Panc1 (cell line): Measurements from ENCODE around the gene ELP5.
A peak's percentile ranks its signal among the peaks of the same experiment; 100 is the strongest.

Experiments used
- POLR2AphosphoS5 ChIP-seq: IDR thresholded peaks from 2 replicates; pipeline ENCODE4 v1.6.1; 2012; ENCODE audit warnings: mild to moderate bottlenecking, low read depth, low read length, moderate library complexity
- TCF7L2 ChIP-seq: IDR thresholded peaks from 2 replicates; pipeline ENCODE4 v1.6.1; 2011; ENCODE audit warnings: mild to moderate bottlenecking, low read depth, low read length, inconsistent platforms
- TF ChIP-seq, protein P1 (sequence below): fragments of 450-650 bp; IDR thresholded peaks from 2 replicates; pipeline ENCODE4 v1.5.1; 2017; ENCODE audit warnings: mild to moderate bottlenecking

DNA sequence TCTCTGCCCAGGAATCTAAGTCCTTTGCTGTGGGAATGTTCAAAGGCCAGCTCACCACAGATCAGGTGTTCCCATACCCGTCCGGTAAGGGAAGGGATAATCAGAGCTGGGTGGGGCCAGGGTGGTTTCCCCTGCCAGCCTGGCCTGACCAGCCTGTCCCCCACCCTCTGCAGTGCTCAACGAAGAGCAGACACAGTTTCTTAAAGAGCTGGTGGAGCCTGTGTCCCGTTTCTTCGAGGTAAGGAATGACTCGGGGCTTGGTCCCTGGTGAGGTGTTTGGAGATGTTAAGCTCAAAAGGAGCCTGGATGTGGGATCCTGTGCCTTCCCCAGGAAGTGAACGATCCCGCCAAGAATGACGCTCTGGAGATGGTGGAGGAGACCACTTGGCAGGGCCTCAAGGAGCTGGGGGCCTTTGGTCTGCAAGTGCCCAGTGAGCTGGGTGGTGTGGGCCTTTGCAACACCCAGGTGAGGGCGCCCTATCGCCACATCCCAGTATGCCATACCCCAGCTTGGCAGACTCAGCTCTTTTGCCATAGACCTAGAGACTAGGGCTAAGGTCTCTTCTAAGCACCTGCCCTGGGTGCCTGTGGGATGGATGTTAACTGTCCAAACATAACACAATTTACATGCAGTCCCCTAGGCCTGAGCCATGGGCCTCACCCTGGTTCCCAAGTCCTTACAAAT is 31.3 kb upstream of the ELP5 start:
- TF ChIP-seq POLR2AphosphoS5, result peak; percentile 79
- TF ChIP-seq, protein P1, sequence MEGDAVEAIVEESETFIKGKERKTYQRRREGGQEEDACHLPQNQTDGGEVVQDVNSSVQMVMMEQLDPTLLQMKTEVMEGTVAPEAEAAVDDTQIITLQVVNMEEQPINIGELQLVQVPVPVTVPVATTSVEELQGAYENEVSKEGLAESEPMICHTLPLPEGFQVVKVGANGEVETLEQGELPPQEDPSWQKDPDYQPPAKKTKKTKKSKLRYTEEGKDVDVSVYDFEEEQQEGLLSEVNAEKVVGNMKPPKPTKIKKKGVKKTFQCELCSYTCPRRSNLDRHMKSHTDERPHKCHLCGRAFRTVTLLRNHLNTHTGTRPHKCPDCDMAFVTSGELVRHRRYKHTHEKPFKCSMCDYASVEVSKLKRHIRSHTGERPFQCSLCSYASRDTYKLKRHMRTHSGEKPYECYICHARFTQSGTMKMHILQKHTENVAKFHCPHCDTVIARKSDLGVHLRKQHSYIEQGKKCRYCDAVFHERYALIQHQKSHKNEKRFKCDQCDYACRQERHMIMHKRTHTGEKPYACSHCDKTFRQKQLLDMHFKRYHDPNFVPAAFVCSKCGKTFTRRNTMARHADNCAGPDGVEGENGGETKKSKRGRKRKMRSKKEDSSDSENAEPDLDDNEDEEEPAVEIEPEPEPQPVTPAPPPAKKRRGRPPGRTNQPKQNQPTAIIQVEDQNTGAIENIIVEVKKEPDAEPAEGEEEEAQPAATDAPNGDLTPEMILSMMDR, result peak; percentile 83; the same call in 1 of the 2 replicates
- no peak; the same call in 1 of the 2 replicates for TF ChIP-seq TCF7L2
